ENCODE data around the gene UNC119B.

UNC119B gene

GRCh38 chr12:120666571-120667390 lies 43.5 kb upstream of the UNC119B start:
- TF ChIP-seq TAF1 (IDR thresholded peaks at IDR 0.05; ENCODE audit: borderline replicate concordance, insufficient read depth, low read length), result no peak
- no peak for TF ChIP-seq POLR2AphosphoS5 (IDR thresholded peaks at IDR 0.05; ENCODE audit: low read depth, low read length)
- TF ChIP-seq SIN3A (IDR thresholded peaks at IDR 0.05; ENCODE audit: borderline replicate concordance, insufficient read depth, low read length), result no peak
- TF ChIP-seq REST (IDR thresholded peaks at IDR 0.05; ENCODE audit: insufficient read depth in 1 of 2, low read depth in 2 of 2, low read length in 2 of 2), result no peak
- TF ChIP-seq FOXP2 (optimal IDR thresholded peaks at IDR 0.05; ENCODE audit: borderline replicate concordance, extremely low read depth, extremely low read length, insufficient read depth), result no peak

- TF ChIP-seq POLR2AphosphoS5 (IDR thresholded peaks at IDR 0.05; ENCODE audit: low read depth, low read length), result no peak
Observed at GRCh38 chr12:120668091-120668867, 42.0 kb upstream of the UNC119B start.

GRCh38 chr12:120668868-120669840 lies 41.1 kb upstream of the UNC119B start:
- no peak for TF ChIP-seq POLR2AphosphoS5 (IDR thresholded peaks at IDR 0.05; ENCODE audit: low read depth, low read length)
- no peak for TF ChIP-seq REST (IDR thresholded peaks at IDR 0.05; ENCODE audit: insufficient read depth in 1 of 2, low read depth in 2 of 2, low read length in 2 of 2)
- TF ChIP-seq TAF1 (IDR thresholded peaks at IDR 0.05; ENCODE audit: borderline replicate concordance, insufficient read depth, low read length), result no peak
- no peak for TF ChIP-seq FOXP2 (optimal IDR thresholded peaks at IDR 0.05; ENCODE audit: borderline replicate concordance, extremely low read depth, extremely low read length, insufficient read depth)
- TF ChIP-seq SIN3A (IDR thresholded peaks at IDR 0.05; ENCODE audit: borderline replicate concordance, insufficient read depth, low read length), result no peak

GRCh38 chr12:120670667-120671066 lies 39.6 kb upstream of the UNC119B start:
- no peak for TF ChIP-seq FOXP2 (optimal IDR thresholded peaks at IDR 0.05; ENCODE audit: borderline replicate concordance, extremely low read depth, extremely low read length, insufficient read depth)
- no peak for TF ChIP-seq POLR2AphosphoS5 (IDR thresholded peaks at IDR 0.05; ENCODE audit: low read depth, low read length)
- no peak for TF ChIP-seq SIN3A (IDR thresholded peaks at IDR 0.05; ENCODE audit: borderline replicate concordance, insufficient read depth, low read length)
- no peak for TF ChIP-seq TAF1 (IDR thresholded peaks at IDR 0.05; ENCODE audit: borderline replicate concordance, insufficient read depth, low read length)
- no peak for TF ChIP-seq REST (IDR thresholded peaks at IDR 0.05; ENCODE audit: insufficient read depth in 1 of 2, low read depth in 2 of 2, low read length in 2 of 2)

GRCh38 chr12:120674097-120674636 lies 36.1 kb upstream of the UNC119B start:
- TF ChIP-seq REST (IDR thresholded peaks at IDR 0.05; ENCODE audit: insufficient read depth in 1 of 2, low read depth in 2 of 2, low read length in 2 of 2) (no peak), FOXP2 (optimal IDR thresholded peaks at IDR 0.05; ENCODE audit: borderline replicate concordance, extremely low read depth, extremely low read length, insufficient read depth) (no peak), POLR2AphosphoS5 (IDR thresholded peaks at IDR 0.05; ENCODE audit: low read depth, low read length) (no peak), SIN3A (IDR thresholded peaks at IDR 0.05; ENCODE audit: borderline replicate concordance, insufficient read depth, low read length) (no peak), TAF1 (IDR thresholded peaks at IDR 0.05; ENCODE audit: borderline replicate concordance, insufficient read depth, low read length) (no peak)

Measured in PFSK-1 (cell line).